ENCODE data around the gene SPINK4. TPM values are rescaled to one million over a fixed set of nuclear protein-coding genes. Genes with fewer than 3 reads are reported as not detected.

Gene SPINK4
- not detected for total RNA-seq

- CTCF ChIA-PET = interaction anchor here (0.9 kb wide), 1 partner anchor 14 kb away, joined by 3 read pairs; no protein-coding TSS in a partner anchor
Measured at GRCh38 chr9:33239921-33240320, at the start of gene SPINK4. Gene SPINK4, plus strand, starts transcription at chr9:33240167. Its CDS starts 42 bp downstream, at chr9:33240209.

GRCh38 chr9:33192493-33193255 lies 47.3 kb upstream of the SPINK4 start:
- CTCF ChIA-PET = interaction anchor here (0.9 to 1.1 kb wide), 2 partner anchors 31 to 86 kb away, joined by 3 read pairs; no protein-coding TSS in a partner anchor
- POLR2A ChIA-PET = no interaction called here

More at GRCh38 chr9:33239921-33240320, at the start of gene SPINK4:
- POLR2A ChIA-PET = no interaction called here

GRCh38 chr9:33193818-33194217 lies 46.1 kb upstream of the SPINK4 start:
- ChIA-PET POLR2A (no interaction called here), CTCF (no interaction called here)

- ChIA-PET CTCF (interaction anchor here (0.6 kb wide), 1 partner anchor 133 kb away, joined by 3 read pairs; no protein-coding TSS in a partner anchor), POLR2A (no interaction called here)
Measured at GRCh38 chr9:33196736-33197135, 43.2 kb upstream of the SPINK4 start.

- POLR2A ChIA-PET = no interaction called here
- CTCF ChIA-PET = interaction anchor here (0.6 kb wide), 1 partner anchor 134 kb away, joined by 3 read pairs; no protein-coding TSS in a partner anchor
Measured at GRCh38 chr9:33197279-33198152, 42.5 kb upstream of the SPINK4 start.

GRCh38 chr9:33198165-33198564 lies 41.8 kb upstream of the SPINK4 start:
- ChIA-PET CTCF (no interaction called here), POLR2A (no interaction called here)

GRCh38 chr9:33202018-33202417 lies 37.9 kb upstream of the SPINK4 start:
- ChIA-PET POLR2A (interaction anchor here (0.6 kb wide), 1 partner anchor 390 kb away, joined by 4 read pairs; no protein-coding TSS in a partner anchor), CTCF (interaction anchor here (0.6 kb wide), 1 partner anchor 43 kb away, joined by 3 read pairs; no protein-coding TSS in a partner anchor)

GRCh38 chr9:33202552-33203201 lies 37.3 kb upstream of the SPINK4 start:
- POLR2A ChIA-PET = interaction anchor here (0.6 kb wide), 1 partner anchor 391 kb away, joined by 4 read pairs; no protein-coding TSS in a partner anchor
- CTCF ChIA-PET = interaction anchor here (1.1 kb wide), 1 partner anchor 11 kb away, joined by 3 read pairs; no protein-coding TSS in a partner anchor

- ChIA-PET CTCF (no interaction called here), POLR2A (no interaction called here)
Measured at GRCh38 chr9:33209394-33209793, 30.6 kb upstream of the SPINK4 start.

GRCh38 chr9:33210006-33210715 lies 29.8 kb upstream of the SPINK4 start:
- ChIA-PET POLR2A (no interaction called here), CTCF (no interaction called here)

GRCh38 chr9:33211695-33212393 lies 28.1 kb upstream of the SPINK4 start:
- POLR2A ChIA-PET = no interaction called here
- CTCF ChIA-PET = interaction anchor here (0.7 kb wide), 1 partner anchor 43 kb away, joined by 4 read pairs; no protein-coding TSS in a partner anchor

GRCh38 chr9:33220681-33221567 lies 19.0 kb upstream of the SPINK4 start:
- ChIA-PET POLR2A (no interaction called here), CTCF (no interaction called here)

GRCh38 chr9:33221568-33221884 lies 18.4 kb upstream of the SPINK4 start:
- ChIA-PET CTCF (no interaction called here), POLR2A (no interaction called here)

GRCh38 chr9:33222031-33222430 lies 17.9 kb upstream of the SPINK4 start:
- CTCF ChIA-PET = no interaction called here
- POLR2A ChIA-PET = no interaction called here

- ChIA-PET CTCF (interaction anchor here (0.7 kb wide), 1 partner anchor 31 kb away, joined by 3 read pairs; no protein-coding TSS in a partner anchor), POLR2A (no interaction called here)
Measured at GRCh38 chr9:33223696-33224095, 16.3 kb upstream of the SPINK4 start.

GRCh38 chr9:33225319-33226147 lies 14.4 kb upstream of the SPINK4 start:
- POLR2A ChIA-PET = interaction anchor here (0.6 kb wide), 1 partner anchor 252 kb away, joined by 6 read pairs; no protein-coding TSS in a partner anchor
- CTCF ChIA-PET = interaction anchor here (0.7 to 1.3 kb wide), 9 partner anchors 8 to 142 kb away, joined by 3 to 6 read pairs (median 3); partner anchors contain the start of genes BAG1, CHMP5 and SPINK4

- ChIA-PET POLR2A (no interaction called here), CTCF (interaction anchor here (1.3 kb wide), 1 partner anchor 9 kb away, joined by 4 read pairs; no protein-coding TSS in a partner anchor)
Measured at GRCh38 chr9:33227008-33227398, 13.0 kb upstream of the SPINK4 start.
